ENCODE results near the gene SEMA5B.

SEMA5B gene

GRCh38 chr3:123025642-123026521 lies 1.7 kb downstream of the SEMA5B start:
- no peak for DNase-seq

GRCh38 chr3:123024056-123024455 lies 3.5 kb downstream of the SEMA5B start:
- no peak for DNase-seq

- DNase-seq = no peak
These were observed 5.5 kb downstream of the SEMA5B start for GRCh38 chr3:123021996-123022510.

- no peak for DNase-seq
These were observed 6.2 kb downstream of the SEMA5B start for GRCh38 chr3:123021388-123021787.

- DNase-seq = no peak
These were observed 6.9 kb downstream of the SEMA5B start for GRCh38 chr3:123020709-123021108.

GRCh38 chr3:123019591-123019990 lies 8.0 kb downstream of the SEMA5B start:
- DNase-seq = no peak

GRCh38 chr3:123019161-123019560 lies 8.4 kb downstream of the SEMA5B start:
- no peak for DNase-seq

GRCh38 chr3:123018683-123019082 lies 8.9 kb downstream of the SEMA5B start:
- DNase-seq = no peak

GRCh38 chr3:123015596-123015995 lies 12.0 kb downstream of the SEMA5B start:
- no peak for DNase-seq

GRCh38 chr3:123013876-123014275 lies 13.7 kb downstream of the SEMA5B start:
- no peak for DNase-seq

- DNase-seq = no peak
These were observed 14.9 kb downstream of the SEMA5B start for GRCh38 chr3:123012652-123013051.

- DNase-seq = no peak
These were observed 16.1 kb downstream of the SEMA5B start for GRCh38 chr3:123011447-123011846.

- DNase-seq = no peak
These were observed 18.7 kb downstream of the SEMA5B start for GRCh38 chr3:123008840-123009239.

GRCh38 chr3:123006609-123007008 lies 21.0 kb downstream of the SEMA5B start:
- no peak for DNase-seq

GRCh38 chr3:123005291-123005690 lies 22.3 kb downstream of the SEMA5B start:
- no peak for DNase-seq

GRCh38 chr3:123004201-123004918 lies 23.2 kb downstream of the SEMA5B start:
- DNase-seq = no peak

GRCh38 chr3:123002749-123003497 lies 24.6 kb downstream of the SEMA5B start:
- no peak for DNase-seq

GRCh38 chr3:123002100-123002748 lies 25.3 kb downstream of the SEMA5B start:
- DNase-seq = no peak

GRCh38 chr3:122998856-122999255 lies 28.7 kb downstream of the SEMA5B start:
- no peak for DNase-seq

- DNase-seq = no peak
These were observed 29.4 kb downstream of the SEMA5B start for GRCh38 chr3:122998206-122998605.

- no peak for DNase-seq
These were observed 31.5 kb downstream of the SEMA5B start for GRCh38 chr3:122996038-122996580.

GRCh38 chr3:122994954-122995353 lies 32.6 kb downstream of the SEMA5B start:
- DNase-seq = no peak

All from stimulated activated naive CD4-positive, alpha-beta T cell (primary cell).